ENCODE measurements around the gene NIPA2. TPM values are rescaled to one million over a fixed set of nuclear protein-coding genes. Genes with fewer than 3 reads are reported as not detected.

Gene NIPA2
- total RNA-seq, 1 donor from 2014 or later: 52.6 TPM

DNA sequence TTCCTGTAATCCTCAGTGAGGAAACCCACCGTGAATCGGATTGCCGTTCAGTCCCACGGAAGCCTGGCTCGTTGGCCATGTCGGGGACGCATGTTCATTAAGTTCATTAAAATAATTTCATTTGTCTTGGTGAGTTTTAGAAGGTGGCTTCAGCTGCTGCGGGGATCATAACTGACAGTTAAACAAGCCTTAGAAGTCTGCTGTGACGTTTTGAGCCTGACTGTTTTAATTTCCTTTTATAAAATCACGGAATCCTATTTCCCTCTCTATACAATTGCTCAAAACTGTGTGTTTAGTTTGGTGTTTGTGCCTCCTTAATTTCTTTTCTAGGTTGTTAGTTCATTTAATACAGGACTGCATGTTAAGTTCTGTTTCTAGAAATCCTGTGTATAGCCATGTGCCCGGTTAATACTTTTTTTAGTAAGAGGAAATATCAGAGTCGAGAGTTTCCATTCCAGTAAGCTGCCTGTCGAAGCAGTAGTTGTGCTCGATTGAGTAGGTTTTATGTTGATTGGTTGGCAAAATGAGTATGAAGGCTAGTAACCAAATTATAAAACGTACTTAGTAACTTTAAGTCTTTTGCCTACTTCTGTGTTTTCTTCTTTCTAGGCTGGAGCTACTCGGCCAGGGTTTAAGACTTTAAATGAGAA, 705 bp downstream of the NIPA2 start:
- DNase-seq (ENCODE audit: low spot score): no peak

- no peak for DNase-seq (ENCODE audit: low spot score)
Observed at GRCh38 chr15:22844421-22845288, 6.2 kb downstream of the NIPA2 start.

- no peak for DNase-seq (ENCODE audit: low spot score)
Observed at GRCh38 chr15:22845289-22845900, 6.9 kb downstream of the NIPA2 start.

- no peak for DNase-seq (ENCODE audit: low spot score)
Observed at GRCh38 chr15:22846073-22846472, 7.6 kb downstream of the NIPA2 start.

DNA sequence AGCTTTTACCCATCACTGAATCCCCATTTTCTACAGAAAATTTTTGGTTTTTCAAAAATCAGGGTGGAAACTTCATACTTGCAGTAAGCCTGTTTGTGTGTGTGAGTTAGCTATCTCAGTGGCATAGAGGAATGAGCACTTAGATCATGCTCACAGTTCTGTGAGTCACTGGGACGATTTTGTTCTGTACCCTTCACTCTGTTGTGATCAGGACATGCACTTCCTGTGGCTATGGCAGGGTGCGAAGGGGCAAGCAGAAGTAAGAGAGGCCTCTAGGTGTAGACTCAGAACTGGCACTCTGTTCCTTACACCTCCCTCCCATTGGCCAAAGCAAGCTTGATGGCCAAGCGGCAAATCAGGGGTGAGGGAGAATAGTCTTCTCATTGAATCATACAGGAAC, 11.6 kb downstream of the NIPA2 start:
- DNase-seq (ENCODE audit: low spot score): no peak

DNA sequence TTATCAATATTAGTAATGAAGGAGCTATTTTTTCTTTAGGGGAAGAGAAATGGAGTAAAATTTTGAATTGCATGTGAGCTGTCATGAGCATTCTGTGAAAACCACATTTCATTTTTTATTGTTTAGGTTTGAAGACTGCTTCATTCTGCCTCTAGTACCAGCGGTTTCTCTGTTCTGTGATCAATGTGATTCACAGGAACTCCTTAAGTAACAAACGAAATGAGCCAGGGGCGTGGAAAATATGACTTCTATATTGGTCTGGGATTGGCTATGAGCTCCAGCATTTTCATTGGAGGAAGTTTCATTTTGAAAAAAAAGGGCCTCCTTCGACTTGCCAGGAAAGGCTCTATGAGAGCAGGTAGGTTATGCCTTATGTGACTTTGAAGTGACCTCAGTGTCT, 13.0 kb downstream of the NIPA2 start:
- DNase-seq (ENCODE audit: low spot score): no peak

GRCh38 chr15:22855791-22856190, 17.3 kb downstream of the NIPA2 start:
- no peak for DNase-seq (ENCODE audit: low spot score)

- no peak for DNase-seq (ENCODE audit: low spot score)
Observed at GRCh38 chr15:22856659-22857058, 18.2 kb downstream of the NIPA2 start.

DNA sequence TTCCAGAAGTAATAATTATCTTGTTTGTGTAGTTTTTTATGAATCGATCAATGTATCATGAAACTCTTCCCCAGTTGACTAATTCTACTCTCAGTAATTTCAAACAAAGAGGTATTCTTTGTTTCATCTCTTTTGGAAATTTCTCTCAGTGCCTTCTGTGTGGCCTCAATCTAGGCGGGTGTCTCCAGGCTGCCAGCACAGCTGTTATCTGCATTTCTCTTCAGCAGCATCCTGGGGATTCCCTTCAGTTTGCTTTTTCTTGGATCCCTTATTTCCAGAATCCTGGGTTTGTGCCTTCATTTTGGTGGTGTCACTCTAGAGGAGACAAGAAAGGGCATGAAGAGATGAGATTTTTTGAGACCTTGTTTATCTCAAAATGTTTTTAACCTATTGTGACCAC, 22.7 kb downstream of the NIPA2 start:
- no peak for DNase-seq (ENCODE audit: low spot score)

DNA sequence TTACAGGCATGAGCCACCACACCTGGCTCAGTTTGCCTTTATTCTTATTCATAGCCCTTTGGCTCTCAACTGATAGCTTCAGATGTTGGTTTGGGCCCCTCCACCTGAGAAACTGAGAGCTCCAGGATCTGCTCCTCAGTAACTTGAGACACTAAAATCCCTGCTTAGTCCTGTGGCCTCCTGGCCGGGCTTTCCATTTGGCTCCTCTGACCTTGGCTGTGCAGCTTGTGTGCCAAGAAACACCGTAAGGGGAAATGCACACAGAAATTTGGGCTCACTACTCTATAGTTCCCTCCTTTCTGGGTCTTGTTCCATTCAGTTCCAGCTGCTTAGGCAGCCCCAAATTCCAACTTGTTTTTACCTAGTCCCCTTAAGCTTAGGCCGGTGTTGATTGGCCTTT, 24.9 kb downstream of the NIPA2 start:
- DNase-seq (ENCODE audit: low spot score): no peak

- no peak for DNase-seq (ENCODE audit: low spot score)
Observed at GRCh38 chr15:22866079-22866478, 27.6 kb downstream of the NIPA2 start.

DNA sequence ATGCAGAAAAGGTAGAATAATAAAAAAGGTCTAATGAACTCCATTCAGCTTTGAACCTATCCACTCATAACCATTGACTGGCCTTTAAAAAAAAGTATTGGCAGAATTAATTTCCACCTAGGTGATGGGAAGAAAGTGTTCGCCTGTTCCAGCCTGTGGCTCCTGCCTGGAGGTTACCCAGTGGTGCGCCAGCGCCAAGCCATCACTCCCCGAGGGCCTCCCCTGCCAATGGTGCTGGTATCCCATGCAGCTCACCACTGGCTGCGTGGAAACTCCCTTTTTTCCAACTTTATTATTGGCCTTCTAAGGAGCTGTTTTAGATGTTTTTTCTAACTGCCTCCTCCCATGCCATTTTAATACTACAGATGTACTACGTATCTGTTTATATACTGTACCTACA, 29.4 kb downstream of the NIPA2 start:
- no peak for DNase-seq (ENCODE audit: low spot score)

DNA sequence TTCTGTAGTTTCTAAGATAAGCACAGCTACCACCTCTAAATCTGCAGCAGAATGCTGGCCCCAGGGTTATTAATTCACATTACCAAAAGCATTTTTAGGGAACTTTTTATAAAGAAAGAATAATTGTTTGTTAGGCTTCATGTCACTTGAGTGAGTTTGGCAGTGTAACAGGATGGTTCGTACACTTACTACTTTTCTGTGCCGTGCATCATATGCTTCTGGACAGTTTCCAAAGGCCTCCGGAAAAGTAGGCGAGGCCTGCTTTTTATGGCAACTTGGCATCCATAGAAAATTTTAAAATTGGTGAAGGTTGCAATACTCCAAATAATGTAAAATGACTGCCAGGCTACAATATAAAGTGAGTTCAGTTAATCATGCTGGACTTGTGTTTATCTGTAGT, 30.0 kb downstream of the NIPA2 start:
- no peak for DNase-seq (ENCODE audit: low spot score)

DNA sequence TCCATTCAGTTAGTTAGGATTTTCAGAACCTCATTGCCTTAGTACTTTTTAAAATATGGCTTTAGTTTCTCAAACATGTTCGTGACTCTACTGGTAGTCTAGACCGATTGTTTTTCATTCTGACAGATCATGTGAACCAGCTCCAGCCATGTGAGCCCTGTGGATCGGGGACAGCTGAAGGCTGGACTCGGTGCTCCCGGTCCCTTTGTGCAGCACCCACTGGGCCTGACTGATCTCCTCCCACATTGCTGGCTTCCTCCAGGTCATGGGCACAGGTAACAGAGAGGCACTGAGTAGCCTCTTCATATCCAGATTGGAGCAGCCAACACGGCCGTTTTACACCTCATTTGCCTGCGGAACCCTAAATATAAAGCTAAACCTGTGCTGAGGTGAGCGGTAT, 30.5 kb downstream of the NIPA2 start:
- DNase-seq (ENCODE audit: low spot score): no peak

DNA sequence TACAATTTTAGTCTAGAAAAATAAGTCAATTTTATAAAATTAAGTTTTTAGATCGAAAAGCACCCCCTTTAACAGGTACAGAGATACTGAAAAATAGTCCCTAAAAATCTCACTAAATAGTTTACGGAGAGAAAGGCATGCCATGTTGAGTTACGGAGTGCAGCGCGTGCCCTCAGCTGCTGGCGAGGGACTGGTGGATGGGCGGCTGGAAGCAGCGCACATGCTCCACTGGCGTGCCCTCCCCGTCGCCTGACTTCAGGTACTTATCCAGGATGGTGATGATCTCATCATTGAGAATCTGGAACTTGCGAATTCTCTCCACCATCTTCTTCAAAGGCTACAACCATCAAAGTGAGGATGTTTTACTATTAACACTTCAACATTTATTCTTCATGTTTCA, 31.4 kb downstream of the NIPA2 start:
- DNase-seq (ENCODE audit: low spot score): no peak

DNA sequence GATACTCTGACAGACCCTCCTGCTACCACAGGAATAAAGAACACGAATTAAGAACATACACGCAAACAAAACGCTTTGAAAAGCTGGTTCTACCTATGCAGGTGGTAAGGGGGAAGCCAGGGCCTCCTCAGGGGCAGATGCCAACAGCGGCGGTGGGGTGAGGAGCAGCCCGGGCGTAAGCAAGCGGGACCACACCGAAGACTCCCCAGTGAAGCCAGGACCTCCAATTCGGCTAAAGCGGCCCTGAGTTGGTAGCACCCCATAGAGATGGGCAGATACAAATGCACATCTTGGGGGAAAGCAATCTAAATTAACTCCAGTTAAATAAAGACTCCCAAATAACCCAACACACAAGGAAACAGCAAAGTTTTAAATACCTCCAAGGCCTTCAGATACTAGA, 32.4 kb downstream of the NIPA2 start:
- no peak for DNase-seq (ENCODE audit: low spot score)

DNA sequence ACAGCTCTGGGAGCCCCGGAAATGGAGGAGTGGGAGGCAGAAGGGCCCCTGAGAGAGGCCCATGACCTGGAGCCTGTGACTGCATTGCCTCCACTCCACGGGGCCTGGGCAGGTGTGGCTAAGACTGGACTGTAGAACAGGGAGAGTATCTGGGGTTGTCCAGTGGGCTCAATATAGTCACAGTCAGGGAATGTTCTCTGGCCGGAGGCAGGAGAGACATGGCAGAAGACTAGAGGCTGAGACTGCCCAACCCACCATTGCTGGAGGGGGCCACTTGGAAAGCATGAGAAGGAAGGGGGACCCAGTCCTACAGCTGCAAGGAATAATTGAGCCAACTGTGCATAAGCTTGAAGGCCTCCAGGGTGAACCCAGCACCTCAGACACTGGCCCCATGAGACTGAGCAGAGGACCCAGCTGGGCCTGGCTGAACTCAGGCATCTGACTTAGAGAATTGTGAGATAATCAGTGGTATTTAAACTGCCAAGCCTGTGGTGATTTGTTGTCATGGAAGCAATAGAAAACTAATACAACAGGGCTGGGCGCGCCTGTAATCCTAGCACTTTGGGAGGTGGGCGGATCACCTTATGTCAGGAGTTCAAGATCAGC, 33.1 kb downstream of the NIPA2 start:
- DNase-seq (ENCODE audit: low spot score): no peak

DNA sequence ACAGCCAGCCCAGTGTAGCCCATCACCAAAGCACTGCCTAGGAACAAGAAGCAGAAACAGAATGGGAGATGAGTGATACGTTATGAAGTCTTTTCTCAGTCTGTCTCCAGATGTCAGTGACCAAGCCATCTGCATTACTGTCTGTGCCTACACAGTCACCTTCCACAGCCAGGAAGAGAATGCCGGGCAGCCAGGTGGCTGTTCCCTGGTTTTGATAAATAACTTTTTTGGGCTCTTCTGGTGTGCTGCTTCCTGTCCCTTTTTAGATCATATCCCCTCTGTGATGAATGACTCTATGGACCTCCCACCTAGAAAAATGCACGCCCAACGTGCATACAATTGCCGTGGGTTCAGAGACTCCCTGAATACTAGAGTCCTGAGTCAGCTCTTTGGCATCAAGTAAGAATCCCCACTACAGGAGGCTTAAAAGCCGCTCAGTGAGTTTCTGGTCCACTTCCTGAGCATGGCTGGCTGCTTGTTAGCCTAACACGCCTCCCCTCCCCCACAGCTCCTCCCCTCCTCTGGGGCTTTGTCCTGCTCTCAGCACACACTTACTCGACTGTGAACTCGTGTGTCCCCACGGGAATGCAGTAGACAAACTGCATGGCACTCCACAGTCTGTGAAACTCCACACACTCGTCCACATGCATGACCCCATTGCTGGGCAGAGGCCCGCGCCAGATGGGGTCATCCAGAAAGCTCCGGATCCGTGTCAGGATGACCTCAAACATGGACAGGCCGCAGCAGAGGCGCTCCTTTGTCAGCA, 34.7 kb downstream of the NIPA2 start:
- DNase-seq (ENCODE audit: low spot score): no peak

DNA sequence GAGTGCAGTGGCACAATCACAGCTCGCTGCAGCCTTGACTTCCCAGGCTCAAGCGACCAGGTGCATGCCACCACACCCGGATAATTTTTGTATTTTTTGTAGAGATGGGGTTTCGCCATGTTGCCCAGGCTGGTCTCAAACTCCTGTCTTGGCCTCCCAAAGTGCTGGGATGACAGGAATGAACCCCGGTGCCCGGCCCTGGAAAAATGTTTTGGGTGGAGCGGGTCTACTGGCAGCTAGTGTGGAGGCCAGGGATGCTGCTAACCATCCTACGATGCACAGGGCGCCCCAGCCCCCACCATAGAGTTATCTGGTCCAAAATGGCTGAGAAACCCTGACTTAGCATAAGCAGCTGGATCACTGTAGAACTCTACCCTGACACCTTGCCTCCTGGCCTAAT, 35.4 kb downstream of the NIPA2 start:
- DNase-seq (ENCODE audit: low spot score): no peak

GRCh38 chr15:22874256-22874655, 35.8 kb downstream of the NIPA2 start:
- DNase-seq (ENCODE audit: low spot score): no peak

GRCh38 chr15:22874966-22875365, 36.5 kb downstream of the NIPA2 start:
- DNase-seq (ENCODE audit: low spot score): no peak

DNA sequence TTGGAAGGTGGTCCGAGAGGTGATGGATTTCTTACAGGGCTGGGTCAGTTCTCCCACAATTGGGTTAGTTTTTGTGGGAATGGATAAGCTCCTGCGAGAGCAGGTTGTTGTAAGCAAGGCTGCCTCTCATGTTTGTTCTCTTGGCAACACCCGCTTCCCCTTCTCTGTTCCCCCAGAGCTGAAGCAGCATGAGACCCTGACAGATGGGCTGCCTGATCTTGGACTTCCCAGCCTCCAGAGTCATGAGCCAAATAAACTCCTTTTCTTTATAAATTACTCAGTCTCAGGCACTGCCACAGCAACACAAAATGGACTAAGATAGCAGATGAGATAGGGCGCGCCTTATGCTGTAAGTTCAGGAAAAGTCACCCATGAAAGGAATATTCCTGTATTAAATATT, 38.7 kb downstream of the NIPA2 start:
- no peak for DNase-seq (ENCODE audit: low spot score)
